ENCODE measurements around the gene TMEM101. TPM values are rescaled to one million over a fixed set of nuclear protein-coding genes. Genes with fewer than 3 reads are reported as not detected.

The TMEM101 gene
- total RNA-seq, 1 experiment from 2014 or later = 18.6 TPM

DNA sequence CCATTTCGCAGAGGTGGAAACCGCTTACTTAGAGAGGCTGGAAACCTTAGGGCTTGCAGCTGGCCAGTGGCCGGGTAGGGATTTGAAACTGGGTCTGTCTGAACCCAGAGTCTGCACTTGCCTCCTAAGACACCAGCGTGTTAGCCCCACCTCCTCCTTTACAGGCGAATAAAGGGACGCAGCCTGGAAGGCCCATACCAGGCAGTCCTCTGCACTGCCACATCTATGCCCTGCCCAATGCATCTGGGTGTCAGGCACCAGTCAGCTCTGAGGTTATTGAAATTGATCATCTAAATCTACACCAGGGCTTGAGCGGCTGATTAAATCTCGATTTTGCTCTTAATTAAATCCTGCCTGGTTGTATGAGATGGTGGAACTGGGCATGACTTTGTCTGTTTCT lies 30.2 kb downstream of the TMEM101 start:
- Histone ChIP-seq H2BK120ac (ENCODE audit: low read depth, low read length, poor library complexity, severe bottlenecking) (no peak overlapping the region), H3K4ac (ENCODE audit: low read depth, low read length) (no peak overlapping the region), H3T11ph (ENCODE audit: low read length) (no peak overlapping the region), H2BK15ac (ENCODE audit: low read depth, low read length) (no peak overlapping the region), H3K79me1 (ENCODE audit: insufficient read depth, low read depth, low read length, poor library complexity, severe bottlenecking) (no peaks in the 10 kb centered on the region), H3K56ac (ENCODE audit: insufficient read length, low read depth, low read length) (no peak overlapping the region), H2BK5ac (ENCODE audit: insufficient read length, low read length) (no peak overlapping the region), H3K79me2 (ENCODE audit: insufficient read depth, low read length) (no peaks in the 10 kb centered on the region), H4K91ac (ENCODE audit: insufficient read length, low read depth, low read length) (no peak overlapping the region), H4K5ac (ENCODE audit: insufficient read length, low read depth, low read length) (no peak overlapping the region), H3K4me2 (ENCODE audit: insufficient read depth, insufficient read length, low read length) (peak overlapping the region; percentile 35), H3K23ac (ENCODE audit: insufficient read length, low read depth, low read length) (no peak overlapping the region), H3K18ac (ENCODE audit: insufficient read length, low read depth, low read length) (no peak overlapping the region), H3K9me3 (ENCODE audit: control insufficient read depth, low read depth, low read length) (no peaks in the 10 kb centered on the region), H4K8ac (replicated peaks; ENCODE audit: insufficient read length, low read depth, low read length) (no peak overlapping the region), H4K20me1 (ENCODE audit: control insufficient read depth, insufficient read depth, insufficient read length) (no peaks in the 10 kb centered on the region), H3K14ac (ENCODE audit: insufficient read depth, low read length) (no peak overlapping the region), H2AK5ac (ENCODE audit: insufficient read length, low read length) (no peak overlapping the region), H2BK20ac (ENCODE audit: low read depth, low read length, poor library complexity, severe bottlenecking) (no peak overlapping the region), H2BK12ac (ENCODE audit: insufficient read length, low read depth, low read length) (no peak overlapping the region), H2AFZ (ENCODE audit: low read length) (peak overlapping the region; percentile 69), H3K4me1 (ENCODE audit: insufficient read depth, low read length) (no peaks in the 10 kb centered on the region; the same call in 1 of the 2 replicates), H3K23me2 (ENCODE audit: insufficient read length, low read depth, low read length, poor library complexity, severe bottlenecking) (peaks cover 5% of the 10 kb centered on the region), H3K9ac (ENCODE audit: extremely low read depth, insufficient read length, low read length) (no peak overlapping the region), H3K27me3 (ENCODE audit: insufficient read depth, low read length) (peaks cover 3% of the 10 kb centered on the region; the same call in 1 of the 2 replicates), H3K27ac (ENCODE audit: insufficient read length, low read depth, low read length) (no peak overlapping the region)
- H3K9me3 Mint-ChIP-seq = no peaks in the 10 kb centered on the region
- no peaks in the 10 kb centered on the region; a peak in 1 of 7 replicates for H3K36me3 Mint-ChIP-seq (ENCODE audit: insufficient read depth in 1 of 3, low read depth in 3 of 3)
- no peak for TF ChIP-seq CTCF (conservative IDR thresholded peaks at IDR 0.05)
- no CpG with 5 or more reads among the region's 8 CpGs for WGBS (ENCODE audit: extremely low coverage, insufficient read length, low lambda C conversion rate)
- peak; percentile 66 for DNase-seq
- H3K4me1 Mint-ChIP-seq = peaks cover 11 to 22% of the 10 kb centered on the region in 2 experiments
- H3K4me3 Mint-ChIP-seq = peak overlapping the region; percentile 73 to 77
- no peak overlapping the region for H3K27ac Mint-ChIP-seq
- peaks cover 45% of the 10 kb centered on the region for H3K27me3 Mint-ChIP-seq (ENCODE audit: low read depth)
